Measurements from ENCODE around the gene VRK1. TPM values are rescaled to one million over a fixed set of nuclear protein-coding genes. Genes with fewer than 3 reads are reported as not detected.

The VRK1 gene
- total RNA-seq, 4 donors from 2014 or later, result 3.8 to 7.0 (median 5.4) TPM

GRCh38 chr14:96844857-96845570, 47.8 kb downstream of the VRK1 start:
- Histone ChIP-seq H3K4me3 (no peak overlapping the region), H3K9me3 (no peaks in the 10 kb centered on the region), H3K4me1 (no peaks in the 10 kb centered on the region), H3K27me3 (no peaks in the 10 kb centered on the region), H3K36me3 (peaks cover 3 to 20% of the 10 kb centered on the region in 2 donors), H3K27ac (no peak overlapping the region)
- in situ Hi-C loops (cut with MboI; ENCODE audit: low sequenced_read_pairs in 4 of 4) (no loop called here), intact Hi-C loops (cut with DNase I; ENCODE audit: low total_unique reads) (no loop called here)
- no peak for TF ChIP-seq CTCF (IDR thresholded peaks at IDR 0.05 in 4 of 5, conservative IDR thresholded peaks at IDR 0.05 in 1 of 5)
- TF ChIP-seq POLR2A (IDR thresholded peaks at IDR 0.05), result no peak
- no peak for DNase-seq
- no peak for ATAC-seq

GRCh38 chr14:96847451-96847850, 50.3 kb downstream of the VRK1 start:
- peaks cover 3 to 20% of the 10 kb centered on the region in 2 donors for H3K36me3 ChIP-seq
- ATAC-seq (no peak), DNase-seq (no peak)
- H3K27ac ChIP-seq, result no peak overlapping the region
- TF ChIP-seq POLR2A (IDR thresholded peaks at IDR 0.05) (no peak), CTCF (IDR thresholded peaks at IDR 0.05 in 4 of 5, conservative IDR thresholded peaks at IDR 0.05 in 1 of 5) (no peak)
- H3K9me3 ChIP-seq, result no peaks in the 10 kb centered on the region
- in situ Hi-C loops (cut with MboI; ENCODE audit: low sequenced_read_pairs in 4 of 4), result no loop called here
- intact Hi-C loops (cut with DNase I; ENCODE audit: low total_unique reads), result no loop called here
- H3K4me1 ChIP-seq, result no peaks in the 10 kb centered on the region
- H3K27me3 ChIP-seq, result no peaks in the 10 kb centered on the region
- H3K4me3 ChIP-seq, result no peak overlapping the region

- DNase-seq, result no peak
- H3K27me3 ChIP-seq, result no peaks in the 10 kb centered on the region
- no peaks in the 10 kb centered on the region for H3K4me1 ChIP-seq
- intact Hi-C loops (cut with DNase I; ENCODE audit: low total_unique reads), result no loop called here
- in situ Hi-C loops (cut with MboI; ENCODE audit: low sequenced_read_pairs in 4 of 4), result no loop called here
- no peaks in the 10 kb centered on the region for H3K9me3 ChIP-seq
- no peak for ATAC-seq
- no peak for TF ChIP-seq CTCF (IDR thresholded peaks at IDR 0.05 in 4 of 5, conservative IDR thresholded peaks at IDR 0.05 in 1 of 5)
- TF ChIP-seq POLR2A (IDR thresholded peaks at IDR 0.05), result no peak
- H3K4me3 ChIP-seq, result no peak overlapping the region
- H3K27ac ChIP-seq, result no peak overlapping the region
- H3K36me3 ChIP-seq, result peaks cover 3 to 20% of the 10 kb centered on the region in 2 donors
These were observed 50.8 kb downstream of the VRK1 start for GRCh38 chr14:96848011-96848410.

- Histone ChIP-seq H3K4me3 (no peak overlapping the region), H3K4me1 (no peaks in the 10 kb centered on the region), H3K36me3 (peaks cover 3 to 20% of the 10 kb centered on the region in 2 donors), H3K9me3 (no peaks in the 10 kb centered on the region), H3K27ac (no peak overlapping the region), H3K27me3 (no peaks in the 10 kb centered on the region)
- TF ChIP-seq POLR2A (IDR thresholded peaks at IDR 0.05) (no peak), CTCF (IDR thresholded peaks at IDR 0.05 in 4 of 5, conservative IDR thresholded peaks at IDR 0.05 in 1 of 5) (no peak)
- in situ Hi-C loops (cut with MboI; ENCODE audit: low sequenced_read_pairs in 4 of 4) (no loop called here), intact Hi-C loops (cut with DNase I; ENCODE audit: low total_unique reads) (no loop called here)
- DNase-seq (no peak), ATAC-seq (no peak)
These were observed 52.6 kb downstream of the VRK1 start for GRCh38 chr14:96849733-96850132.
